A549 (cell line): ENCODE measurements around the gene ALG14. TPM values are rescaled to one million over a fixed set of nuclear protein-coding genes. Genes with fewer than 3 reads are reported as not detected.
A peak's percentile ranks its signal among the peaks of the same experiment; 100 is the strongest.

Source experiments
- ATAC-seq, 2 experiments: fragments of 200-7000 bp in 1 of 2; fragments of >200 bp in 1 of 2; cut with Nextera tagmentation in 1 of 2; cut with Tn5 transposase in 1 of 2; 3 replicates each; pipeline versions ENCODE4 v1.8.0 to v1.9.1; 2018 to 2020; ENCODE audit warnings: mild to moderate bottlenecking in 1 of 2, moderate library complexity in 1 of 2
- CTCF ChIA-PET: fragments of 300-600 bp; sonication (Branson Sonifier 250); formaldehyde crosslinking; extraction: SDS; loops from one replicate; lab custom pipeline; 2021; ENCODE audit warnings: antibody characterized with exemption, inconsistent platforms; lab: Yijun Ruan, JAX
- POLR2A ChIA-PET: fragments of 350-600 bp; formaldehyde crosslinking; extraction: SDS; loops from one replicate; lab custom pipeline; 2021; ENCODE audit warnings: antibody characterized with exemption, inconsistent platforms; lab: Yijun Ruan, JAX
- DNase-seq, 2 experiments: peaks; one replicate each; pipeline versions ENCODE4 v3.0.0 to v3.0.0-alpha.2; 2011 to 2016; ENCODE audit warnings: low read depth in 1 of 2, low spot score in 1 of 2
- FAIRE-seq: peaks from 2 replicates; lab custom pipeline; 2011; peaks lifted over from hg19 to GRCh38; lab: Jason Lieb, UNC
- H3K27ac ChIP-seq, 2 experiments: fragments of >200 bp; sonication (Bioruptor Twin); formaldehyde crosslinking; 3 replicates each; pipeline ENCODE4 v1.5.1; 2016 to 2017
- H3K4me1 ChIP-seq: fragments of >200 bp; sonication (Bioruptor Twin); formaldehyde crosslinking; 3 replicates; pipeline ENCODE4 v1.6.1; 2016
- H3K4me2 ChIP-seq: fragments of >200 bp; sonication (Bioruptor Twin); formaldehyde crosslinking; 3 replicates; pipeline ENCODE4 v1.6.1; 2016
- H3K4me3 ChIP-seq: fragments of >200 bp; sonication (Bioruptor Twin); formaldehyde crosslinking; 3 replicates; pipeline ENCODE4 v1.5.1; 2016
- H3K9me3 ChIP-seq: fragments of >200 bp; sonication (Bioruptor Twin); formaldehyde crosslinking; 3 replicates; pipeline ENCODE4 v1.6.1; 2016
- CBX8 ChIP-seq: fragments of 200-600 bp; sonication (generic); IDR thresholded peaks from 2 replicates; pipeline ENCODE4 v1.6.1; 2016
- CEBPB ChIP-seq, 2 experiments: fragments of >200 bp in 1 of 2; sonication (Bioruptor Twin) in 1 of 2; formaldehyde crosslinking in 1 of 2; IDR thresholded peaks; 2 replicates each; pipeline ENCODE4 v1.6.1; 2012 to 2016
- CHD4 ChIP-seq: fragments of 200-600 bp; sonication (generic); IDR thresholded peaks from 2 replicates; pipeline ENCODE4 v1.6.1; 2016; ENCODE audit warnings: antibody characterized with exemption, mild to moderate bottlenecking, borderline replicate concordance
- EHF ChIP-seq: fragments of 250-450 bp; sonication (Bioruptor Pico); IDR thresholded peaks from 2 replicates; pipeline ENCODE4 v1.5.0; 2020; ENCODE audit warnings: mild to moderate bottlenecking
- EHMT2 ChIP-seq: fragments of 200-600 bp; sonication (generic); IDR thresholded peaks from 2 replicates; pipeline ENCODE4 v1.6.1; 2016; ENCODE audit warnings: antibody characterized with exemption, low read depth, mild to moderate bottlenecking, moderate library complexity
- ELK1 ChIP-seq: fragments of 150-350 bp; IDR thresholded peaks from 2 replicates; pipeline ENCODE4 v1.6.1; 2014; ENCODE audit warnings: low read depth, mild to moderate bottlenecking, low read length
- EP300 ChIP-seq, 2 experiments: fragments of >200 bp; sonication (Bioruptor Twin); formaldehyde crosslinking; IDR thresholded peaks; 2 replicates in 1 of 2; 3 replicates in 1 of 2; pipeline ENCODE4 v1.6.1; 2016 to 2017
- FOXS1 ChIP-seq: fragments of 250-450 bp; sonication (Bioruptor Pico); IDR thresholded peaks from 2 replicates; pipeline ENCODE4 v1.5.0; 2020; ENCODE audit warnings: mild to moderate bottlenecking, moderate library complexity
- HMGXB4 ChIP-seq: fragments of 250-450 bp; sonication (Bioruptor Pico); IDR thresholded peaks from 2 replicates; pipeline ENCODE4 v1.5.0; 2021; ENCODE audit warnings: mild to moderate bottlenecking, moderate library complexity, borderline replicate concordance
- HOXA7 ChIP-seq: fragments of 250-450 bp; sonication (Bioruptor Pico); IDR thresholded peaks from 2 replicates; pipeline ENCODE4 v1.5.0; 2020; ENCODE audit warnings: mild to moderate bottlenecking, moderate library complexity
- HOXB13 ChIP-seq: fragments of 250-450 bp; sonication (Bioruptor Pico); IDR thresholded peaks from 2 replicates; pipeline ENCODE4 v1.5.0; 2020; ENCODE audit warnings: low read depth, mild to moderate bottlenecking, moderate library complexity
- HOXB5 ChIP-seq: fragments of 250-450 bp; sonication (Bioruptor Pico); IDR thresholded peaks from 2 replicates; pipeline ENCODE4 v1.5.0; 2020; ENCODE audit warnings: mild to moderate bottlenecking, moderate library complexity
- KDM1A ChIP-seq: fragments of 200-600 bp; sonication (generic); IDR thresholded peaks from 2 replicates; pipeline ENCODE4 v1.6.1; 2016; ENCODE audit warnings: low read depth, mild to moderate bottlenecking
- KDM5A ChIP-seq: fragments of 200-600 bp; sonication (generic); IDR thresholded peaks from 2 replicates; pipeline ENCODE4 v1.6.1; 2016; ENCODE audit warnings: antibody characterized with exemption, mild to moderate bottlenecking
- MAZ ChIP-seq: fragments of 150-350 bp; IDR thresholded peaks from 2 replicates; pipeline ENCODE4 v1.6.1; 2014; ENCODE audit warnings: antibody characterized with exemption, low read depth, low read length, borderline replicate concordance
- MYC ChIP-seq: IDR thresholded peaks from 2 replicates; pipeline ENCODE4 v1.6.1; 2012; ENCODE audit warnings: mild to moderate bottlenecking, inconsistent platforms, low read length, improper control_type of control experiment, borderline replicate concordance
- NPAS2 ChIP-seq: fragments of 250-450 bp; sonication (Bioruptor Pico); IDR thresholded peaks from 2 replicates; pipeline ENCODE4 v1.8.0; 2022; ENCODE audit warnings: mild to moderate bottlenecking, moderate library complexity, borderline replicate concordance
- NR3C1 ChIP-seq: fragments of >200 bp; sonication (Bioruptor Twin); formaldehyde crosslinking; IDR thresholded peaks from 3 replicates; pipeline ENCODE4 v1.6.1; 2017
- RCOR1 ChIP-seq: fragments of 150-350 bp; IDR thresholded peaks from 2 replicates; pipeline ENCODE4 v1.6.1; 2014; ENCODE audit warnings: antibody characterized with exemption, low read length, low read depth
- TP53 ChIP-seq: fragments of 250-450 bp; sonication (Bioruptor Pico); IDR thresholded peaks from 2 replicates; pipeline ENCODE4 v1.5.0; 2021; ENCODE audit warnings: mild to moderate bottlenecking, moderate library complexity
- ZFP36 ChIP-seq: fragments of 450-650 bp; IDR thresholded peaks from 2 replicates; pipeline ENCODE4 v1.6.1; 2014; ENCODE audit warnings: borderline replicate concordance; ENCODE audit not compliant: partially characterized antibody
- ZNF302 ChIP-seq: fragments of 250-450 bp; sonication (Bioruptor Pico); IDR thresholded peaks from 2 replicates; pipeline ENCODE4 v1.9.0; 2021; ENCODE audit warnings: inconsistent platforms, mild to moderate bottlenecking, moderate library complexity
- ZSCAN20 ChIP-seq: fragments of 250-450 bp; sonication (Bioruptor Pico); IDR thresholded peaks from 2 replicates; pipeline ENCODE4 v1.8.0; 2022; ENCODE audit warnings: mild to moderate bottlenecking, moderate library complexity
- WGBS: methylation state at CpG from one replicate; pipeline ENCODE4 v1.1.6; 2017; ENCODE audit errors: missing lambda C conversion rate; 5-methylcytosine and 5-hydroxymethylcytosine counted together
- polyA plus RNA-seq, 4 experiments: library from polyadenylated mRNA; depleted of rRNA in 3 of 4; stranded (reverse); fragments of >200 nt; fragmentation: RNase III in 1 of 4; extraction: RNeasy Plus Mini Kit Qiagen cat#74134 plus additional on column Dnase treatment in 1 of 4; gene quantifications; 2 replicates in 3 of 4; 3 replicates in 1 of 4; pipeline ENCODE4 v1.2.3, GENCODE V29; 2011 to 2017
- TF ChIP-seq, protein P1 (sequence below): IDR thresholded peaks from 2 replicates; pipeline ENCODE4 v1.6.1; 2012; ENCODE audit warnings: low read depth, borderline replicate concordance
- TF ChIP-seq, protein P2 (sequence below): fragments of 450-650 bp; IDR thresholded peaks from 2 replicates; pipeline ENCODE4 v1.6.1; 2014; ENCODE audit warnings: antibody characterized with exemption

ALG14 gene
- polyA plus RNA-seq, 2 of the 4 experiments (the other 2 are of a cell fraction), result 5.0 to 5.4 TPM

GRCh38 chr1:94974241-94974640 lies 98.5 kb downstream of the ALG14 start:
- no peak for FAIRE-seq
- POLR2A ChIA-PET, result no interaction called here
- no peak for DNase-seq
- no peaks in the 10 kb centered on the region for H3K9me3 ChIP-seq
- ATAC-seq, result no peak
- CTCF ChIA-PET, result interaction anchor here (0.6 to 1.5 kb wide), 3 partner anchors 68 to 259 kb away, joined by 3 to 5 read pairs (median 3); no protein-coding TSS in a partner anchor
- no peak overlapping the region; a peak in 1 of 6 replicates for H3K27ac ChIP-seq
- TF ChIP-seq MYC, result no peak
- no peak for TF ChIP-seq HOXB13 (CRISPR knock-in tag)
- no peak for TF ChIP-seq ZSCAN20 (CRISPR knock-in tag)
- TF ChIP-seq CHD4, result no peak
- no peak for TF ChIP-seq ELK1
- no peak for TF ChIP-seq HOXB5 (CRISPR knock-in tag)
- no peak for TF ChIP-seq RCOR1
- no peak for TF ChIP-seq TP53 (CRISPR knock-in tag)
- TF ChIP-seq KDM1A, result no peak
- TF ChIP-seq HMGXB4, result no peak
- TF ChIP-seq FOXS1, result no peak
- TF ChIP-seq EHF (CRISPR knock-in tag), result no peak
- WGBS, result 88% methylated on average over 1 of the region's 1 CpG
- no peak overlapping the region for H3K4me3 ChIP-seq
- no peak overlapping the region for H3K4me2 ChIP-seq
- peaks cover 16% of the 10 kb centered on the region for H3K4me1 ChIP-seq

DNA sequence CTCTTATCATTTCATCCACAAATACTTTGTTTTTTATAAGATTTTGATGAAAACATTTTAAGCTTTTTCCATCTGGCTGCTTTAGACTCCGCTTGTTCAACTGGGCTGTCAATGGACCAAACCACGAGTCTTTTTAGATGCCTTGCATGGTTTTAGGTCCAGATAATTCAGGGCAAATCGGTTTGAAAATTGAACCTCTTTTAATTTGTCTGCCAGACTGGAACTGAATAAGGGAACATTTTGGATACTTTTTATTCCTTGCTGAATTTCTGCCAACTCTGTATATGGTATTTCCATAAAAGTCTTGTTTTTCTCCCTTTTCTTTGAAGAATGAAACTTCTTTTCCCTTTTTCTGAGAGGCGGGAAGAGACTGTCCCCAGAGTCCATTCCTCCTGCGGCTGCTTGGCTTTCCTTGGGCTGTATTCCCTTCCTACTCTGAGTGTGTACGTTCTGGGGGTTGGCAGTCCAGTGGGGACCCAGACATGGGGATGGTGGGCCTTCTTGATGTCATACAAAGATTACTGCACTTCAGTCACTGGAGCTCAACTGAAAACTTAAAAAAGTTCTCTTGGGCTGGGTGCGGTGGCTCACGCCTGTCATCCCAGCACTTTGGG lies 99.3 kb downstream of the ALG14 start:
- no peak overlapping the region for H3K4me2 ChIP-seq
- peaks cover 16% of the 10 kb centered on the region for H3K4me1 ChIP-seq
- ChIA-PET POLR2A (no interaction called here), CTCF (interaction anchor here (0.6 to 1.5 kb wide), 2 partner anchors 119 to 260 kb away, joined by 3 to 5 read pairs; no protein-coding TSS in a partner anchor)
- ATAC-seq (no peak), DNase-seq (no peak), FAIRE-seq (no peak)
- WGBS, result 94% methylated on average over 8 of the region's 8 CpGs
- no peak overlapping the region for H3K27ac ChIP-seq
- no peaks in the 10 kb centered on the region for H3K9me3 ChIP-seq
- H3K4me3 ChIP-seq, result no peak overlapping the region
- TF ChIP-seq CBX8, result no peak
- no peak for TF ChIP-seq ZFP36
- TF ChIP-seq NPAS2 (CRISPR knock-in tag), result no peak
- no peak for TF ChIP-seq NR3C1
- TF ChIP-seq, protein P1, sequence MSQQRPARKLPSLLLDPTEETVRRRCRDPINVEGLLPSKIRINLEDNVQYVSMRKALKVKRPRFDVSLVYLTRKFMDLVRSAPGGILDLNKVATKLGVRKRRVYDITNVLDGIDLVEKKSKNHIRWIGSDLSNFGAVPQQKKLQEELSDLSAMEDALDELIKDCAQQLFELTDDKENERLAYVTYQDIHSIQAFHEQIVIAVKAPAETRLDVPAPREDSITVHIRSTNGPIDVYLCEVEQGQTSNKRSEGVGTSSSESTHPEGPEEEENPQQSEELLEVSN, result no peak
- no peak for TF ChIP-seq ZNF302
- TF ChIP-seq EHMT2, result no peak

DNA sequence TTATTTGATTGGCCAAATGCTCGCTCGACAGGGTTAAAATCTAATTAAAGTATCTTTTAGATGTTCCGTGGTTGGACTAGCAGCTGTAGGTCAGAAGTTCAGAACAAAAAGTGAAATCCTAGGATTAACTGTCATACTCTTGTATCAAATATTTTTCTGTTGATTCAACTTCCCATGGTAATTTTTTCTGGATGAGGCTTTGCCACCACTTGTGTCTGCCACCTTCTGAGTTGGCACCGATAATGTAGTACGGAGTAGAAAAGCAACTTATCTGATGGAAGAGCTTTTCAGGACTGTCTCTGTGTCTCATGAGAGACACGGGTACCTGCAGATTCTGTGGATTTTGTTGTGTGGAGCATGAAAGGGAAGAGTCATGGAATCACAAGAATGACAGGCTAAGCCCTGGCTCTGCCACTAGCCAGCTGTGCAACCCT lies 101.2 kb downstream of the ALG14 start:
- POLR2A ChIA-PET, result no interaction called here
- peaks cover 16% of the 10 kb centered on the region for H3K4me1 ChIP-seq
- H3K9me3 ChIP-seq, result no peaks in the 10 kb centered on the region
- no peak for FAIRE-seq
- peak overlapping the region; percentile 24 to 60; a peak in 4 of 6 replicates for H3K27ac ChIP-seq
- TF ChIP-seq, protein P2, sequence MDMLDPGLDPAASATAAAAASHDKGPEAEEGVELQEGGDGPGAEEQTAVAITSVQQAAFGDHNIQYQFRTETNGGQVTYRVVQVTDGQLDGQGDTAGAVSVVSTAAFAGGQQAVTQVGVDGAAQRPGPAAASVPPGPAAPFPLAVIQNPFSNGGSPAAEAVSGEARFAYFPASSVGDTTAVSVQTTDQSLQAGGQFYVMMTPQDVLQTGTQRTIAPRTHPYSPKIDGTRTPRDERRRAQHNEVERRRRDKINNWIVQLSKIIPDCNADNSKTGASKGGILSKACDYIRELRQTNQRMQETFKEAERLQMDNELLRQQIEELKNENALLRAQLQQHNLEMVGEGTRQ, result no peak
- no peak for TF ChIP-seq HOXA7 (CRISPR knock-in tag)
- no peak for TF ChIP-seq ELK1
- TF ChIP-seq MAZ, result no peak
- no peak for TF ChIP-seq EP300 (IDR thresholded peaks at IDR 0.05)
- no peak for TF ChIP-seq CEBPB (IDR thresholded peaks at IDR 0.05)
- TF ChIP-seq KDM5A, result no peak
- no peak for TF ChIP-seq FOXS1
- TF ChIP-seq TP53 (CRISPR knock-in tag), result no peak
- TF ChIP-seq, all 56 proteins: peak for 0
- Histone ChIP-seq H3K4me3 (no peak overlapping the region), H3K4me2 (peak overlapping the region; percentile 42)
- CTCF ChIA-PET, result interaction anchor here (0.8 to 1.6 kb wide), 3 partner anchors 12 to 117 kb away, joined by 3 read pairs; no protein-coding TSS in a partner anchor
- ATAC-seq, result no peak
- no peak for DNase-seq
- WGBS, result 61% methylated on average over 6 of the region's 6 CpGs
